Left lung (tissue), 10 donors: ENCODE measurements around the gene C6orf120. TPM values are rescaled to one million over a fixed set of nuclear protein-coding genes. Genes with fewer than 3 reads are reported as not detected.

Source experiments
- ATAC-seq: fragments of 200-7000 bp; cut with Tn5 transposase; one replicate; pipeline ENCODE4 v1.9.1; 2020; ENCODE audit warnings: moderate library complexity
- DNase-seq, 4 donors: peaks; one replicate each; pipeline ENCODE4 v3.0.0-alpha.2; 2013 to 2020
- H3K27ac ChIP-seq, 2 donors: fragments of 200-600 bp; sonication (generic) in 1 of 2; one replicate each; pipeline versions ENCODE4 v1.5.0 to v1.8.0; 2020 to 2021
- H3K27me3 ChIP-seq, 2 donors: fragments of 200-600 bp; sonication (generic) in 1 of 2; one replicate each; pipeline versions ENCODE4 v1.5.0 to v1.8.0; 2020 to 2021
- H3K36me3 ChIP-seq, 2 donors: fragments of 200-600 bp; sonication (generic) in 1 of 2; one replicate each; pipeline versions ENCODE4 v1.5.0 to v1.8.0; 2020 to 2021
- H3K4me1 ChIP-seq, 2 donors: fragments of 200-600 bp; one replicate each; pipeline ENCODE4 v1.8.0; 2021
- H3K4me3 ChIP-seq, 2 donors: fragments of 200-600 bp; sonication (generic) in 1 of 2; one replicate each; pipeline versions ENCODE4 v1.5.0 to v1.8.0; 2020 to 2021; ENCODE audit warnings: mild to moderate bottlenecking in 1 of 2
- H3K9me3 ChIP-seq, 2 donors: fragments of 200-600 bp; sonication (generic) in 1 of 2; one replicate each; pipeline versions ENCODE4 v1.5.0 to v1.8.0; 2020 to 2021
- CTCF ChIP-seq, 2 donors: fragments of 200-600 bp; sonication (generic) in 1 of 2; IDR thresholded peaks; one replicate each; pipeline versions ENCODE4 v1.5.0 to v1.8.0; 2021; ENCODE audit warnings: antibody characterized with exemption in 2 of 2
- intact Hi-C, 2 donors: fragments of 100-400 bp; cut with DNase I; formaldehyde crosslinking; loops; one replicate each; pipeline versions ENCODE4 v1.11.2 to v1.14.2; 2022
- polyA plus RNA-seq, 6 donors: library from polyadenylated mRNA; unstranded; fragments of 120-200 nt; gene quantifications; one replicate each; pipeline ENCODE4 v1.2.1, GENCODE V29; 2013; ENCODE audit not compliant: insufficient read length in 6 of 6
- total RNA-seq, 2 donors: library from RNA; stranded (reverse); fragmentation: NEBNext Ultra II Directional; extraction: Animal tissue kit (Norgen Biotek cat#: 25700); gene quantifications; one replicate each; pipeline ENCODE4 v1.2.1, GENCODE V29; 2021
- donor health status: DM: no; HTN: yes; CAD: no.
- donor health status: DM: no; HTN: no; CAD: no.

Gene C6orf120
- total and polyA plus RNA-seq, 8 donors = 24.4 to 28.8 (median 26.3) TPM

GRCh38 chr6:169685860-169686259, 16.1 kb upstream of the C6orf120 start:
- intact Hi-C loops = no loop called here
- no peak for ATAC-seq

GRCh38 chr6:169689287-169689686, 12.6 kb upstream of the C6orf120 start:
- TF ChIP-seq CTCF (IDR thresholded peaks at IDR 0.05) = no peak
- DNase-seq (no peak), ATAC-seq (no peak)
- Histone ChIP-seq H3K9me3 (peaks cover 0 to 51% of the 10 kb centered on the region in 2 donors), H3K36me3 (peaks cover 0 to 30% of the 10 kb centered on the region in 2 donors), H3K4me1 (no peaks in the 10 kb centered on the region), H3K4me3 (no peak overlapping the region), H3K27ac (no peak overlapping the region), H3K27me3 (no peaks in the 10 kb centered on the region)
- intact Hi-C loops = no loop called here

More at GRCh38 chr6:169685860-169686259, 16.1 kb upstream of the C6orf120 start:
- no peak for TF ChIP-seq CTCF (IDR thresholded peaks at IDR 0.05)
- Histone ChIP-seq H3K36me3 (peaks cover 0 to 43% of the 10 kb centered on the region in 2 donors), H3K4me1 (no peaks in the 10 kb centered on the region), H3K27ac (no peak overlapping the region), H3K9me3 (peaks cover 0 to 31% of the 10 kb centered on the region in 2 donors), H3K4me3 (no peak overlapping the region), H3K27me3 (no peaks in the 10 kb centered on the region)
- DNase-seq = no peak

- ATAC-seq = no peak
- H3K9me3 ChIP-seq = peaks cover 0 to 37% of the 10 kb centered on the region in 2 donors
- no peaks in the 10 kb centered on the region for H3K27me3 ChIP-seq
- intact Hi-C loops = no loop called here
- H3K27ac ChIP-seq = no peak overlapping the region
- H3K4me1 ChIP-seq = no peaks in the 10 kb centered on the region
- no peak for DNase-seq
- no peak overlapping the region for H3K4me3 ChIP-seq
- no peak for TF ChIP-seq CTCF (IDR thresholded peaks at IDR 0.05)
- H3K36me3 ChIP-seq = peaks cover 0 to 23% of the 10 kb centered on the region in 2 donors
These were observed 10.7 kb upstream of the C6orf120 start for GRCh38 chr6:169691260-169691659.

GRCh38 chr6:169692516-169692915, 9.4 kb upstream of the C6orf120 start:
- Histone ChIP-seq H3K9me3 (peaks cover 0 to 29% of the 10 kb centered on the region in 2 donors), H3K36me3 (peaks cover 0 to 13% of the 10 kb centered on the region in 2 donors), H3K27ac (no peak overlapping the region), H3K27me3 (no peaks in the 10 kb centered on the region), H3K4me1 (no peaks in the 10 kb centered on the region), H3K4me3 (no peak overlapping the region)
- ATAC-seq (no peak), DNase-seq (no peak)
- TF ChIP-seq CTCF (IDR thresholded peaks at IDR 0.05) = no peak
- intact Hi-C loops = no loop called here

- DNase-seq (no peak), ATAC-seq (no peak)
- no peak for TF ChIP-seq CTCF (IDR thresholded peaks at IDR 0.05)
- Histone ChIP-seq H3K27ac (no peak overlapping the region), H3K27me3 (no peaks in the 10 kb centered on the region), H3K4me3 (no peak overlapping the region), H3K9me3 (peaks cover 0 to 26% of the 10 kb centered on the region in 2 donors), H3K4me1 (peaks cover 0 to 6% of the 10 kb centered on the region in 2 donors), H3K36me3 (no peaks in the 10 kb centered on the region)
- intact Hi-C loops = no loop called here
These were observed 6.8 kb upstream of the C6orf120 start for GRCh38 chr6:169695131-169695530.
